ENCODE measurements around the gene ACRV1. TPM values are rescaled to one million over a fixed set of nuclear protein-coding genes. Genes with fewer than 3 reads are reported as not detected.

Gene ACRV1
- total and polyA plus RNA-seq, 5 donors from 2014 or later, result not detected

- DNase-seq (peak in 2 of 3 donors; percentile 29 to 44), ATAC-seq (ENCODE audit: low read depth in 2 of 2) (no peak)
- Histone ChIP-seq H3K27me3 (ENCODE audit: control insufficient read depth, insufficient read depth, low read length) (no peaks in the 10 kb centered on the region), H3K36me3 (ENCODE audit: control insufficient read depth, insufficient read depth, low read length) (no peaks in the 10 kb centered on the region), H3K9me3 (ENCODE audit: control insufficient read depth in 2 of 2, low read length in 2 of 2) (no peaks in the 10 kb centered on the region), H3K27ac (ENCODE audit: insufficient read depth, low read length, poor library complexity, severe bottlenecking) (no peak overlapping the region), H3K4me3 (ENCODE audit: low read depth, low read length) (no peak overlapping the region), H3K4me1 (ENCODE audit: control insufficient read depth, insufficient read depth, low read length, poor library complexity, severe bottlenecking) (no peaks in the 10 kb centered on the region)
- H3K36me3 Mint-ChIP-seq, result peaks cover 8% of the 10 kb centered on the region
- peaks cover 6 to 10% (median 7%) of the 10 kb centered on the region in 4 donors for H3K4me1 Mint-ChIP-seq
- H3K27me3 Mint-ChIP-seq, result no peaks in the 10 kb centered on the region
- H3K27ac Mint-ChIP-seq, result peak overlapping the region in 2 of 3 donors; percentile 5 to 59
- H3K9me3 Mint-ChIP-seq, result peaks cover 0 to 1% (median 0%) of the 10 kb centered on the region in 7 donors
- H3K4me3 Mint-ChIP-seq, result peak overlapping the region in 1 of 4 donors; percentile 47
Measured at GRCh38 chr11:125649465-125650166, 31.0 kb downstream of the ACRV1 start.

- Histone ChIP-seq H3K9me3 (ENCODE audit: control insufficient read depth in 2 of 2, low read length in 2 of 2) (no peaks in the 10 kb centered on the region), H3K4me1 (ENCODE audit: control insufficient read depth, insufficient read depth, low read length, poor library complexity, severe bottlenecking) (no peaks in the 10 kb centered on the region), H3K4me3 (ENCODE audit: low read depth, low read length) (no peak overlapping the region), H3K27ac (ENCODE audit: insufficient read depth, low read length, poor library complexity, severe bottlenecking) (no peak overlapping the region), H3K27me3 (ENCODE audit: control insufficient read depth, insufficient read depth, low read length) (no peaks in the 10 kb centered on the region), H3K36me3 (ENCODE audit: control insufficient read depth, insufficient read depth, low read length) (no peaks in the 10 kb centered on the region)
- H3K4me1 Mint-ChIP-seq, result peaks cover 6 to 11% (median 9%) of the 10 kb centered on the region in 4 donors
- H3K9me3 Mint-ChIP-seq, result peaks cover 0 to 1% (median 0%) of the 10 kb centered on the region in 7 donors
- ATAC-seq (ENCODE audit: low read depth in 2 of 2) (no peak), DNase-seq (no peak)
- H3K27ac Mint-ChIP-seq, result peak overlapping the region in 1 of 3 donors; percentile 2
- no peak overlapping the region for H3K4me3 Mint-ChIP-seq
- H3K36me3 Mint-ChIP-seq, result peaks cover 8% of the 10 kb centered on the region
- no peaks in the 10 kb centered on the region for H3K27me3 Mint-ChIP-seq
Measured at GRCh38 chr11:125645871-125646270, 34.8 kb downstream of the ACRV1 start.

GRCh38 chr11:125638315-125638714 is 42.3 kb downstream of the ACRV1 start:
- no peaks in the 10 kb centered on the region for H3K4me1 ChIP-seq (ENCODE audit: control insufficient read depth, insufficient read depth, low read length, poor library complexity, severe bottlenecking)
- ATAC-seq (ENCODE audit: low read depth in 2 of 2) (no peak), DNase-seq (no peak)
- no peaks in the 10 kb centered on the region for H3K36me3 Mint-ChIP-seq
- H3K27ac ChIP-seq (ENCODE audit: insufficient read depth, low read length, poor library complexity, severe bottlenecking), result no peak overlapping the region
- no peaks in the 10 kb centered on the region for H3K27me3 ChIP-seq (ENCODE audit: control insufficient read depth, insufficient read depth, low read length)
- H3K9me3 ChIP-seq (ENCODE audit: control insufficient read depth in 2 of 2, low read length in 2 of 2), result no peaks in the 10 kb centered on the region
- H3K4me3 Mint-ChIP-seq, result no peak overlapping the region
- no peak overlapping the region for H3K27ac Mint-ChIP-seq
- no peak overlapping the region for H3K4me3 ChIP-seq (ENCODE audit: low read depth, low read length)
- H3K9me3 Mint-ChIP-seq, result no peaks in the 10 kb centered on the region
- peaks cover 3% of the 10 kb centered on the region for H3K36me3 ChIP-seq (ENCODE audit: control insufficient read depth, insufficient read depth, low read length)
- no peaks in the 10 kb centered on the region for H3K27me3 Mint-ChIP-seq
- H3K4me1 Mint-ChIP-seq, result peaks cover 0 to 7% (median 2%) of the 10 kb centered on the region in 4 donors

- H3K36me3 Mint-ChIP-seq, result no peaks in the 10 kb centered on the region
- peaks cover 0 to 7% (median 3%) of the 10 kb centered on the region in 4 donors for H3K4me1 Mint-ChIP-seq
- Histone ChIP-seq H3K27me3 (ENCODE audit: control insufficient read depth, insufficient read depth, low read length) (no peaks in the 10 kb centered on the region), H3K9me3 (ENCODE audit: control insufficient read depth in 2 of 2, low read length in 2 of 2) (no peaks in the 10 kb centered on the region), H3K4me1 (ENCODE audit: control insufficient read depth, insufficient read depth, low read length, poor library complexity, severe bottlenecking) (no peaks in the 10 kb centered on the region), H3K36me3 (ENCODE audit: control insufficient read depth, insufficient read depth, low read length) (peaks cover 3% of the 10 kb centered on the region), H3K4me3 (ENCODE audit: low read depth, low read length) (no peak overlapping the region), H3K27ac (ENCODE audit: insufficient read depth, low read length, poor library complexity, severe bottlenecking) (no peak overlapping the region)
- H3K27ac Mint-ChIP-seq, result no peak overlapping the region
- ATAC-seq (ENCODE audit: low read depth in 2 of 2), result no peak
- H3K4me3 Mint-ChIP-seq, result no peak overlapping the region
- H3K9me3 Mint-ChIP-seq, result no peaks in the 10 kb centered on the region
- no peaks in the 10 kb centered on the region for H3K27me3 Mint-ChIP-seq
- no peak for DNase-seq
Measured at GRCh38 chr11:125637840-125638239, 42.8 kb downstream of the ACRV1 start.

- Mint-ChIP-seq H3K4me3 (peak overlapping the region; percentile 93 to 100 (median 98)), H3K9me3 (no peaks in the 10 kb centered on the region), H3K36me3 (peaks cover 3% of the 10 kb centered on the region), H3K27ac (peak overlapping the region; percentile 76 to 92 (median 91)), H3K4me1 (peaks cover 18 to 35% (median 31%) of the 10 kb centered on the region in 4 donors), H3K27me3 (peaks cover 4% of the 10 kb centered on the region)
- Histone ChIP-seq H3K4me1 (ENCODE audit: control insufficient read depth, insufficient read depth, low read length, poor library complexity, severe bottlenecking) (peaks cover 20% of the 10 kb centered on the region), H3K9me3 (ENCODE audit: control insufficient read depth in 2 of 2, low read length in 2 of 2) (no peaks in the 10 kb centered on the region), H3K27me3 (ENCODE audit: control insufficient read depth, insufficient read depth, low read length) (no peaks in the 10 kb centered on the region), H3K27ac (ENCODE audit: insufficient read depth, low read length, poor library complexity, severe bottlenecking) (no peak overlapping the region), H3K4me3 (ENCODE audit: low read depth, low read length) (peak overlapping the region; percentile 88), H3K36me3 (ENCODE audit: control insufficient read depth, insufficient read depth, low read length) (no peaks in the 10 kb centered on the region)
- ATAC-seq (ENCODE audit: low read depth in 2 of 2) (no peak), DNase-seq (no peak)
Measured at GRCh38 chr11:125627236-125627910, 53.3 kb downstream of the ACRV1 start.

GRCh38 chr11:125626288-125626950 is 54.2 kb downstream of the ACRV1 start:
- Histone ChIP-seq H3K36me3 (ENCODE audit: control insufficient read depth, insufficient read depth, low read length) (peaks cover 5% of the 10 kb centered on the region), H3K27me3 (ENCODE audit: control insufficient read depth, insufficient read depth, low read length) (no peaks in the 10 kb centered on the region), H3K9me3 (ENCODE audit: control insufficient read depth in 2 of 2, low read length in 2 of 2) (no peaks in the 10 kb centered on the region), H3K4me1 (ENCODE audit: control insufficient read depth, insufficient read depth, low read length, poor library complexity, severe bottlenecking) (peaks cover 19% of the 10 kb centered on the region), H3K27ac (ENCODE audit: insufficient read depth, low read length, poor library complexity, severe bottlenecking) (peak overlapping the region; percentile 97), H3K4me3 (ENCODE audit: low read depth, low read length) (peak overlapping the region; percentile 88)
- peaks cover 4% of the 10 kb centered on the region for H3K27me3 Mint-ChIP-seq
- ATAC-seq (ENCODE audit: low read depth in 2 of 2), result peak; percentile 26 to 36
- peak overlapping the region; percentile 93 to 100 (median 98) for H3K4me3 Mint-ChIP-seq
- H3K36me3 Mint-ChIP-seq, result peaks cover 10% of the 10 kb centered on the region
- peaks cover 15 to 31% (median 29%) of the 10 kb centered on the region in 4 donors for H3K4me1 Mint-ChIP-seq
- H3K9me3 Mint-ChIP-seq, result no peaks in the 10 kb centered on the region
- H3K27ac Mint-ChIP-seq, result peak overlapping the region; percentile 91 to 99 (median 92)
- DNase-seq, result peak; percentile 10 to 66 (median 51)

GRCh38 chr11:125625630-125626287 is 54.9 kb downstream of the ACRV1 start:
- ATAC-seq (ENCODE audit: low read depth in 2 of 2) (peak; percentile 92 to 93), DNase-seq (peak; percentile 71 to 91 (median 86))
- peaks cover 18% of the 10 kb centered on the region for H3K4me1 ChIP-seq (ENCODE audit: control insufficient read depth, insufficient read depth, low read length, poor library complexity, severe bottlenecking)
- peak overlapping the region; percentile 88 for H3K4me3 ChIP-seq (ENCODE audit: low read depth, low read length)
- peaks cover 4% of the 10 kb centered on the region for H3K27me3 Mint-ChIP-seq
- peaks cover 15 to 31% (median 26%) of the 10 kb centered on the region in 4 donors for H3K4me1 Mint-ChIP-seq
- H3K36me3 Mint-ChIP-seq, result peaks cover 17% of the 10 kb centered on the region
- no peaks in the 10 kb centered on the region for H3K27me3 ChIP-seq (ENCODE audit: control insufficient read depth, insufficient read depth, low read length)
- H3K9me3 ChIP-seq (ENCODE audit: control insufficient read depth in 2 of 2, low read length in 2 of 2), result no peaks in the 10 kb centered on the region
- peak overlapping the region; percentile 91 to 99 (median 92) for H3K27ac Mint-ChIP-seq
- no peaks in the 10 kb centered on the region for H3K9me3 Mint-ChIP-seq
- H3K36me3 ChIP-seq (ENCODE audit: control insufficient read depth, insufficient read depth, low read length), result peaks cover 12% of the 10 kb centered on the region
- H3K4me3 Mint-ChIP-seq, result peak overlapping the region; percentile 93 to 100 (median 98)
- peak overlapping the region; percentile 97 for H3K27ac ChIP-seq (ENCODE audit: insufficient read depth, low read length, poor library complexity, severe bottlenecking)
